GM18517 (cell line): ENCODE data around the gene MUS81.
"Not testable (repeated sequence)": the region's sequence is repeated elsewhere in the genome, so short reads cannot be mapped to it uniquely, and the experiment has no call there.

Experiments
- ATAC-seq: cut with Tn5 transposase; IDR thresholded peaks from one replicate; pipeline ENCODE4 v1.9.1; 2021; ENCODE audit warnings: mild to moderate bottlenecking, moderate library complexity; ENCODE audit not compliant: unreplicated experiment

MUS81 gene

DNA sequence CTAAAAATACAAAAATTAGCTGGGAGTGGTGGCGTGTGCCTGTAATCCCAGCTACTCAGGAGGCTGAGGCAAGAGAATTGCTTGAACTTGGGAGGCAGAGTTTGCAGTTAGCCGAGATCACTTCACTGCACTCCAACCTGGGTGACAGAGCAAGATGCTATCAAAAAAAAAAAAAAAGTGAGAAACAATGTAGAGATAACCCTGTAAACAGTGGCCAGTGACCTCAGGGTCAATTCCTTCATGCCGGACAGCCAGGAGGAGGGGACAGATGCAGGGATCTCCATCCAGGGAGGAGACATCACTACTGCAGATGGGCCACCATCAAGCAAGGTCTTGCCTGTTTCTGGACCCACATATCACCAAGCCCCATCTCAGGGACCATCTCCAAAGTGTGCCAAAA is 12.5 kb upstream of the MUS81 start:
- no peak for ATAC-seq

DNA sequence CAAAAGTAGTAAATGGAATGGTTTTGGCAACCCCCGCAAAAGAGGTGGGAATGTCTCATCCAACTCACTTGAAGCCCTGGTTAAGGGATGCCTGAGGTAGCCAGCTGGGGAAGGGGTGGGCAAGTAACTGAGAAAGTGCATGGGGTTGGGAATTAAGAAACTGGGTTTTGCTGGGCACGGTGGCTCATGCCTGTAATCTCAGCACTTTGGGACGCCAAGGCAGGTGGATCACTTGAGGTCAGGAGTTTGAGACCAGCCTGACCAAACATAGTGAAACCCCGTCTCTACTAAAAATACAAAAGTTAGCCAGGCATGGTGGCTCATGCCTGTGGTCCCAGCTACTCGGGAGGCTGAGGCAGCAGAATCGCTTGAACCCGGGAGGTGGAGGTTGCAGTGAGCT is 11.5 kb upstream of the MUS81 start:
- ATAC-seq = not testable (repeated sequence)

DNA sequence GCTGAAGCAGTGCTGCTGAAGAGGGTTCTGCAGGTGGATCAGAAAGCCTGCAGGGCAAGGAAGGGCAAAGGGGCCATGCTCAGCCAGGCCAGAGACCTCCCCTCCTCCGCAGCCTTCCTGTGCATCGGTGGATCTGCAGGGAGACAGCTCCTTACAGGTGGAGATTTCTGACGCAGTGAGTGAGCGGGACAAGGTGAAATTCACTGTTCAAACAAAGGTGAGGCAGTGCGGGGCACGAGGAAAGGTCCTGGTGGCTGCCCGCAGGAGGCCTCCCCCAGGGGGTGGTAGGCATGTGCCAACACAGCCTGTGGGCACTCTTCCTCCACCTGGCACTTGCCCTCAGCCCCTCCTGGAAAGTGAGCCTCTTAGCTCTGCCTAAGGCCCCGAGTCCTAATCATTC is 10.9 kb upstream of the MUS81 start:
- no peak for ATAC-seq

DNA sequence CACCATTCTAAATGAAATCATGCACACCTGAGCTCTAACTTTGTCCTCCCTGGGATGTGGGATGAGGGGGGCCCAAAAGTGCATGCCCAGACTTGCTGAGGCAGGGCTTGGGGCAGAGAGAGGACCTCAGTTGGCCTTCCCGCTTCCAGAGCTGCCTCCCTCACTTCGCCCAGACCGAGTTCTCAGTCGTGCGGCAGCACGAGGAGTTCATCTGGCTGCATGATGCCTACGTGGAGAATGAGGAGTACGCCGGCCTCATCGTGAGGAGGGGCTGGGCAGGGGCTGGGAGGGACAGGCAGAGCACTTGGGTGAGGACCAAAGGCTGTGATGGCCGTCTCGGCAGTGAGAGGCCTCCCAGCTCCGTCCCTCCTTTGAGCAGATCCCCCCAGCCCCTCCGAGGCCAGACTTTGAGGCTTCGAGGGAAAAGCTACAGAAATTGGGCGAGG is 10.4 kb upstream of the MUS81 start:
- ATAC-seq = no peak

DNA sequence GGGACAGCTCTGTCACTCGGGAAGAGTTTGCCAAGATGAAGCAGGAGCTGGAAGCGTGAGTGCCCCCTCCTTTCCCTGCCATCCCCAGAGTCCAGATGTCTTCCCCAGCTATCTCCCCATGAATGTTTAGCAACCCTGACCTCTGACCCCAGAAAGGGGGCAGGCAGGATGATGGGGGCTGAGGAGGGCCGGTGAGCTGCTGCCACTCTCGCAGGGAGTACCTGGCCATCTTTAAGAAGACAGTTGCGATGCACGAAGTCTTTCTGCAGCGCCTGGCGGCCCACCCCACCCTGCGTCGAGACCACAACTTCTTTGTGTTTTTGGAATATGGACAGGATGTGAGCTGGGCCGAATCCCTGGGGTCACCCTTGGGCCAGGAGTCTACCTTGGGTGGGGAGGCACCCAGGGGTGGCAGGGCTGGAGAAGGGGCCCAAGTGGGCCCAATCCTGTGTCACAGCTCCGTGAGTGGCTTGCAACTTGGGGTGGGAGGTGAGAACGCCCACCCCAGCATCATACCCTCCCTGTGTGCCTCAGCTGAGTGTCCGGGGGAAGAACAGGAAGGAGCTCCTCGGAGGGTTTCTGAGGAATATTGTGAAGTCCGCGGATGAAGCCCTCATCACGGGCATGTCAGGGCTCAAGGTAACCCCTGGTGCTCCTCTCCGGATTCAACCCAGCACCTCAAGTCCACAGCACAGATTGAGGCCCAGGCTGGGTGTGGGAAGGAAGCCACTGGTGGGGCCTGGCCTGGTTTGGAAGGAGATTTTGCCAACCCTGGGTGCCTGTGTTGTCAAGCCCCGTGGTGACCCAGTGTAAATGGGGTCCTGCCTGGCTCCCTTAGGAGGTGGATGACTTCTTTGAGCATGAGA is 9.8 kb upstream of the MUS81 start:
- ATAC-seq = no peak

DNA sequence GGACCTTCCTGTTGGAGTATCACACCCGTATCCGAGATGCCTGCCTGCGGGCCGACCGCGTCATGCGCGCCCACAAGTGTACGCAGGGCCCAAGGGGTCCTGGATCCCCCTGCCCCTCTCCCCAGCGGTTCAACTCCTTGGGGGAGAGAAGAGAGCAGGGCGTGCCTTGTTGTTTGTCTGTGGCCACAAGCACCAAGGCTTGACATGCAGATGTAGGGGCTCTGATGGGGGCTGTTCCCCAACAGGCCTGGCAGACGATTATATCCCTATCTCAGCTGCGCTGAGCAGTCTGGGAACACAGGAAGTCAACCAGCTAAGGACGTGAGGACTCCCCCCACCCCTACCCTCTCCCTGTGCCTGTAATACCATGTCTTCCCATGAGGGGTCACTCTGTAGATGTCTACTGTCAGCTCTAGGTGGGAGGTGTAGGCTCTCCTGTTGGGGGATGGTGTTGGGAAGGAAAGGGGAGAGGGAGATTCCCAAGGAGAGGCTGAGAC is 9.1 kb upstream of the MUS81 start:
- no peak for ATAC-seq

DNA sequence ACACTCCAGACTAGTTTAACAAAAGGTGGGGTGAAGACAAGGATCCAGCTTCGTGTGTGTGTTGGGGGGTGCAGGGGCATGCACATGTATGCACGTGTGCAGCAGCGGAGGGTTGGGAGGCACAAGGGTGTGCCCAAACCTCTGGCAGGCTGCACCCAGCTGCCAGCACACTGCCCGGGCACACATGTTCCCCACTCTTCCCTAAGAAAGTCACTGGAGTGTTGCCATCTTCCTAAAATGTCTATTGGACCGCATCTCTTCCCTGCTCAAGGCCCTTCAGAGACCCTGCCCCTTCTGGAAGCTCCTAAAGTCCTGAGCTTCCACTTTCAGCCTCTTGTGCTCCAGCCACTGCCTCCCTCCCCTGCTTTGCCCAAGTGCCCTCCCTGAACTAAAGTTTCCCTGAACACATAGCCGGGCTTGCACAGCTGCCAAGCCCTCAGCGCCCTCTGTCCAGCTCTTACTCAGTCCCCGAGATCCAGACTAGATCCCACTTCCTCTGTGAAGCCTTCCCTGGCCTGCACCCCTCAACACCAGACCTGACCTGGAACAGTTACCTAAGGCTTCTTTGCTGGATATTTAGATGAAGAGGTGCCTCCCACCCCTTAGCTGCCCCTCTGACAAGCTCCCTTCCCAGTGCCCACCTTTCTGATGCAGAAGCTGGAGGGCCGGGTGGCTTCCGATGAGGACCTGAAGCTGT is 8.3 kb upstream of the MUS81 start:
- no peak for ATAC-seq

DNA sequence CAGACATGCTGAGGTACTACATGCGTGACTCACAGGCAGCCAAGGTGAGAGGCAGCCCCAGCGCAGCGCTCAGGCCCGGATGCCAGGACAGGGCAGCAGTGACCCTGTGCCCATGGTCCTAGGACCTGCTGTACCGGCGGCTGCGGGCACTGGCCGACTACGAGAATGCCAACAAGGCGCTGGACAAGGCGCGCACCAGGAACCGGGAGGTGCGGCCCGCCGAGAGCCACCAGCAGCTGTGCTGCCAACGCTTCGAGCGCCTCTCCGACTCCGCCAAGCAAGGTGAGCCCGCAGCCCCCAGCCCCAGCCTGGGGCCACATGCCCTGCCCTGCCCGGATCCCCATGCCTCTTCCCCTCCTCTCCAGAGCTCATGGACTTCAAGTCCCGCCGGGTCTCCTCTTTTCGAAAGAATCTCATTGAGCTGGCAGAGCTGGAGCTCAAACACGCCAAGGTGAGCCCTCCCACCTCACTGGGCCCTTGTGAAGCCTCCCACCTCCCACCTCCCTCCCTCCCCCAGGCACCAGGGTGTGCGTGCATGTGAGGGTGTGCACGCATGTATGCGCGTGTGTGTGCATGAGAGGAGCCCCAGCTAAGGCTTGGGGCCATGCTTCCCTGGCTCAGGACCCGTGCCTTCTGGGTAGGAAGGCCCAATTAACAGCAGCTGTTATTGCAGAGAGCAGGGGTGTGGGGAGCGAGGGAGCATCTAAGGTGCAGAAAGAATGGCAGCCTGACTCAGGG is 7.6 kb upstream of the MUS81 start:
- no peak for ATAC-seq

DNA sequence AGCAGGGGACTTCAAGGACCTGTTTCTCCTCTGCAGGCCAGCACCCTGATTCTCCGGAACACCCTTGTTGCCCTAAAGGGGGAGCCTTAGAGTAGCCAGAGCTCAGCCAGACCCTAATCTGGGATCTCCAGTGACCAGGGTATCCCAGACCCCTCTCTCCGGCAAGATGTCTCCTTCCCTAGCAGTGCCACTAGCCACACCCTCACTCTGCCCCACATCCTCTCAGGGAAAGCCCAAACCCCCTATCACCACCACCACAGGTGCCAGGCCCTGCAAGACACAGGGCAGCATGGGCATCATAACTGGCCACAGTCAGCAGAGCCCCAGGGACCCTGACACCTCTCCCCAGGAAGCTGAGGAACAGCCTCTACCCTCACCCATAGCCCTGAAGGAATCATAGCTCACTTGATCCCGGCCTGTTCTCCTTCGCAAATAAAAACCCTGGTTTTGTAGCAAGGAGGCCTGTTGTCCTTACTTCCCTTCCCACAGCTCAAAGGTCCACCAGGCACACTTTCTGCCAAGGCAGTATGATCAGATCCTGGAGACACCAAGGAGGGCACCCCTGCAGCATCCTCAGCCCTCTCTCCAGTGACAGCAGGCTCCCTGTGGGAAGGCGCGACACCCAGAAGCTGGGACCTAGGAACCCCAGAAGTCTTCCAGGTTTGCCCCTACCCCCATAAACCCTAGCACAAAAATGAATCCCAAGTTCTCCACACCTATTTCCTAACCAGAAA is 6.8 kb upstream of the MUS81 start:
- no peak for ATAC-seq

DNA sequence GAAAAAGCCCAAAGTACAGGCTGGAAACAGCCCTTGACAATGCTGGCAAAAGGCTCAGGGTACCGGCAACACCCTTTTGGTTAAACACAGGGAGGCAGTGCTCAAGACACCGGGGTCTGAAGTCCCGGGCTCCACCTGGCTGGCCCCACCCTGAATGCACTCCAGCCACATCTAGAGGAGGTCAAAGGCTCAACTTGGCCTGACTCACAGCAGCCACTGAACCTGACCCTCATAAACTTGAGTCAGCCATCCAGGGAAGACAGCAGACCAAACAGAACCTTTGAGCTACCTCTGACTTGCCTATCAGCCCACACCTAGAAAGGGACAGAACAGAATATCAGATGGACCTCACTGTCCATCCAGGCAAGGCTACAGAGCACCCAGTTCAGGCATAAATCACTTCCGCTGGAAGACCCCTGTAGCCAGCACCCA is 6.1 kb upstream of the MUS81 start:
- ATAC-seq = no peak

DNA sequence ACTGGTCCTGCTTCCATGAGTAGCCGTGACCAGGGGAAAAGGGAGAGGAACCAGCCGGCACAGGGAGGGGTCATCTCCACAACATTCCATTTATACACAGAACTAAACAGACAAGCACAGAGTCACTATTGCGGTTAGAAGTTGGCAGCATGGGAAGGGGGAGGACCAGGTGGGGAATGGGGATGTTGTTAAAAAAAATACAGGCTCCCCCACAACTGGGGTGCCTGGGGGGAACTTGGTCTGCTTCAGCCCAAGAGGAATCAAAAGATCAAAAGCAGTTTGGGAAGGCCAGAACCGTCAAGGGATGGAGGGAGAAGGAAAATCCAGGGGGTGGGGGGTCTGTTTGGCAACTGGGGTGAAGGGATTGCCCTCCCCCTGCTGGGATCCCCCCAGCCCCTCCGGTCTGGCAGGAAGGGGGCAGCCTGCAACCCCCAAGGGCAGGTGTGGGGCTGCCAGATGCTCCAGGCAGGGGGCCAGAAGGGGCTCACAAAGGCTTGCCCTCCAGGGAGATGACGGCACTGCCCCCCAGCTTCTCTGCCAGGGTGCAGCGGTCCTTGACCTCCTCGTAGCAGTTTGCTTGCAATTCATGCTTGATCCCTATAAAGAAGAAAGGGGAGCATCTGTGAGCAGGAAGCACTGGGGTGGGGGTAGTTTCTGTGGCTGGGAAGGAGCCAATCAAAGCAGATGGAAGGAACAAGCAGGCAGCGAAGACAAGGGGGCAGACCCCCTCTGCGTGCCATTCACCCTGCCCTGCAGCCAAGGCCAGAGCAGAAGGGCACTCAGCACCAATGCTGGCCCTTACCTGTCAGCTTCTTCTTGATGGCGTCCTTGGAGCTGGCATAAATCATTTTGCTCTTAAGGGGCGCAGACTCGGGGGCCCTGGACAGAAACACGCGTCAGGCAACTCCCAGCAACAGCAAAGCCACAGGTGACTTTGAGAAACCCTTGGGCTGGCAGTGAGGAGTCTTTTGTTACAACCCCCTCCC is 5.1 kb upstream of the MUS81 start:
- no peak for ATAC-seq

DNA sequence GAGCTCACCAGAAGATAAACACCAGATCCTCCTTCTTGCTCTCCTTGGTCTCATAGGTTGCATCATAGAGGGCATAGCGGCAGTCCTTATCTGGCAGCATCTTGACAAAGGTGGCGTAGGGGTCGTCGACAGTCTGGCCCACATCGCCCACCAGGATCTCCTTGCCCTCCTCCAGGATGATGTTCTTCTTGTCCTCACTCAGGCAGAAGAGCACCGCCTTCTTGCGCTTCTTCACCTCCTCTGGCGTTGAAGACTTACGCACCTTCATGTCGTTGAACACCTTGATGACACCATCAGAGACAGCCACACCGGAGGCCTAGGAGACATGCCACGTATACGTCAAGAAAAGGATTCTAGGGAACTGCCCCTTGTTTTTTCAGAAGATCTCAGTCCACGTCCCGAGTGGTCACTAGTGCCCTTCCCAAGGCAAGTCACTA is 4.3 kb upstream of the MUS81 start:
- no peak for ATAC-seq

DNA sequence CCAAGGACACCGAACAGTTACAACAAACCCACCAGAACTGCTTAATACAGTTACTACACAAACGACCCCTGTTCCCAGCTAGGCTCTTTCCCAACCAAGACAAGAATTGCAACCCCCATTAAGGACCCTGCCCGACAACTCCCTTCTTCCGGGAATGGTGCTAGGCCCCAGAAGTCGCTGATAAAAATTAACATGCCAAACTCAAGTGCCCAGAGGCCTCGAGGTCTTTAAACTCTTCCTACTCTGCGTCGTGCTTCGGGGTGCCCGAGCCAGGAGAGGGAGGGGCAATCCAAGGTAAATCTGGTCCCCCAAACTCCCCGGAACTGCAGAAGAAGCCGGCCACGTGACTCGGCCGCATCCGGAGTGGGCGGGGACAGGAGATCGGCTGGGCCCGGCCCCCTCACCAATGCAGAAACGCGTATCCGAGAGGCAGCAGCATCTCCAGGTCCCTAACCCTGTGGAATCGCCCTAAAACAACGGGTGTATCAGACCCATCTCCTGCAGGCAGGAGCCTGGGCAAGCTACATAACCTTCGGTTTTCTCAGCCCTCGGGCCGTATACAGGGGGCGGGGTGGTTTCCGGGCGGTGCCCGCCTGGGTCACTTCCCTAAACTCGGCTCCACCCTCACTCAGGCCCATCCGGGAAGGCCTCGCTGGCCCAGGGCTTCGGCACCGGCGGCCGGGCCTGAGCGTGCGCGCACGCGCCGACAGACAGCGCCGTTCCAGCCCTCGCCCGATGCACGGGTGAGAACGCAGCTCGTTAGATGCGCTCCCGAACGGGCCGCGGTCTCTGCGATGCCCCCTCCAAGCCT is 3.3 kb upstream of the MUS81 start:
- ATAC-seq = no peak

DNA sequence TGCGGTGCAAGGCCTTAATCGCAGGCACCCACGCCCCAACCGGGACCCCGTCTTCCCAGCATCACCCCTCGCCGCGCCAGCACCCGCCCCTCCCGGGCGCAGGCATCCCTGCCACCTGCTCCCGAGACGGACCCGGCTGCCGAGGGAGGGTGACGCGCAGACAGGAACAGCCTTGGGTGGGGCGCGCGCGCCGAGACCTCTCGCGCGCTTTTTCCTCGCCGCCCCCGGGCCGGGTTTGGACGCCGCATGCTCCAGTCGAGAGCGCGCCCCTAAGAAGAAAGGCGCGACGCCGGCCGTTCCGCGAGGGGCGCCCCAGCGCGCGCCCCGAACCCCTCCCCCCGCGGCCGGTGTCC is 2.8 kb upstream of the MUS81 start:
- ATAC-seq = no peak

DNA sequence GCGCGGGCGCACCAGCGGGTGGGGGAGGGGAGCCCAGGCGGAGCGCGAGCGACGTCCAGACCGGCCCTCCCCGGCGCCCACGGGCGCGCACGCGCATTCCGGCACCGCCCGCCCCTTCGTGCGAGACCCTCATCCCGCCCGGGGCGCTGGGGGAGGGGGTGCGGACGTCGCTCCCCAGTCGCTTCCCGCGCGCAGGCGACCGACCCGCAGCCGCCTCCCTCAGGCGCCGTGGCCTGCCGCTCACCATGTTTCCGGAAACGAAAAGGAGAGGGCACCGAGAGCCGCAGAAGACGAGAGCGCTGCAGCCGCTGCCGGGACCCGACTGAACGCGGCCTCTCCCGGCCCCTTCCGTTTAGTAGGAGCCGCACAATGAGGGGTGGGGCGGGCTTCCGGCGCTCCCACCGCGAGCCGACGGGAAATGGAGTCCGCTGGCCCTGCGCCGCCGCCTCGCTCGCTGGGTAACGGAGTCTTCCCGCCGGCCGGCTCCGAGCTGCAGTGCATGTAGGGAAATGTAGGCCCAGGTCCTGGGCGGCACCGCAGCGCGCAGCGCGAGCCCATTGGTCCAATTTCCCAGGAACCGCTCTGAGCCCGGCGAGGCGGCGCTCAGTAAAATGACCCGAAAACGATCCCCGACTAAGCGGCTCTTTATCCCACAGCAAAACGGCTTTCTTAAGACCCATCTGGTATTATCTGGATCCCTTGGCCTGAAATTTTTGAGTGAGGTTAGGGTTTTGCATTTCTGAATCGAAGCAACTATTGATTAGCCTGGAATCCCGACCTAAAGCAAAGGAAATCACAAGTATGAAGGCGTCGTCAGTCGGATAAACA is 2.2 kb upstream of the MUS81 start, which contains the start of gene CFL1:
TSS of gene CFL1 (minus strand) at position 328 of the 828 bp plus-strand sequence. CDS start at position 247, 81 bp downstream.
- peak; percentile 45 for ATAC-seq

DNA sequence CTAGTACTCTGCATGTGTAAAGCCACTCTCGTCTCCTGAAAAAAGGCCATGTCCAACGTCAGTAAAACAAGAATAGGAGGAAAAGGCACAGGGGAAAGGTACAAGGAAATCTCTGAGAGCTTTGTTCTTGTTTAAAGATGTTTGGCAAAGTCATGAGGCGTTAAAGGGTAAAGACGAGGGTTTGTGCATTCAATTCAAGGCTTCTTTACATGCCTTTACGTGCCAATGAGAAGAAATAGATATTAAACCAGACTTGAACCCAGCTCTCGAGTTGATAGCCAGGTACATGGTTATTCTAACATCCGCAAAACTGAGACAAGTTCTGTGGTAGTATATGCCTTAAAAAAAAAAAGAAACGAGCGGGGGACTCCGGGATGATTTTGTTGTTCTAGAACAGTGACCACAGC is 1.5 kb upstream of the MUS81 start:
- no peak for ATAC-seq

DNA sequence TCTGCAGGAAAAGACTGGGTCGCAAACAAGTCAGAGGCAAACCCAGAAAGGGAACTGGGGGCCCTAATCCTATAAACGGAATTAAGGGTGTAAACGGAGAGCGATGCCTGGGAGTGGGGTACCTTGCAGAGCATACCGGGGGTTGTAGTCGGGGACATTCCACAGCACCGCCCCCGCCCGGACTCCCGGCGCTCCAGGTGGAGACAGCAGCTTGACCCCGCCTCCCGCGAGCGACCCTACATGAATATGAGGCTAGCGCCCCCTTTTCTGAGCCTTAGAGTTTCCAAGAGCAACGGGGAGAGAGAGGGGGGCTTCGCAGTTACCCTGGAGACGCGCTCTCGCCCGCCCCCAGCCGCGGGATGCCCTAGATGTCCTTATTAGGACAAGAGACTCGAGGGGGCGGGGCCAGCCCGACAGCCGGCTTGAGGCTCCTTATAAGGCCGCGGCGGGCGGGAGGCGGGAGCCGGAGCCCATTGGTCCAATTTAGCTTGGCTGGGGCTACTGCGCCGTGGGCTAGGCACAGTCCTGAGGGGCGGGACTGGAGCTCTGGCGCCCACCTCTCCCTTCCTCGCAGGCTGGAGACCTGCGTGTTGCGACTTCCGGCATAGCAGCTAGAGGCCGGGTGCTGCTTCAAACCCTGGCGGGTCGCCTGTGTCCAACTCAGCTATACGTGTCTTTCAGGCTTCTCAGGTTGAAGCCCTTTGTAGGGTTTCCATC is 980 bp upstream of the MUS81 start:
- ATAC-seq = peak; percentile 50
